Hindlimb muscle (tissue), 1 donor: Measurements from ENCODE around the gene VLDLR. TPM values are rescaled to one million over a fixed set of nuclear protein-coding genes. Genes with fewer than 3 reads are reported as not detected.

Source experiments
- DNase-seq: peaks from one replicate; pipeline ENCODE4 v3.0.0-alpha.2; 2013
- polyA plus RNA-seq: library from polyadenylated mRNA; unstranded; fragments of 120-200 nt; gene quantifications from one replicate; pipeline ENCODE4 v1.2.1, GENCODE V29; 2013; ENCODE audit not compliant: insufficient read length

The VLDLR gene
- polyA plus RNA-seq = 23.2 TPM

DNA sequence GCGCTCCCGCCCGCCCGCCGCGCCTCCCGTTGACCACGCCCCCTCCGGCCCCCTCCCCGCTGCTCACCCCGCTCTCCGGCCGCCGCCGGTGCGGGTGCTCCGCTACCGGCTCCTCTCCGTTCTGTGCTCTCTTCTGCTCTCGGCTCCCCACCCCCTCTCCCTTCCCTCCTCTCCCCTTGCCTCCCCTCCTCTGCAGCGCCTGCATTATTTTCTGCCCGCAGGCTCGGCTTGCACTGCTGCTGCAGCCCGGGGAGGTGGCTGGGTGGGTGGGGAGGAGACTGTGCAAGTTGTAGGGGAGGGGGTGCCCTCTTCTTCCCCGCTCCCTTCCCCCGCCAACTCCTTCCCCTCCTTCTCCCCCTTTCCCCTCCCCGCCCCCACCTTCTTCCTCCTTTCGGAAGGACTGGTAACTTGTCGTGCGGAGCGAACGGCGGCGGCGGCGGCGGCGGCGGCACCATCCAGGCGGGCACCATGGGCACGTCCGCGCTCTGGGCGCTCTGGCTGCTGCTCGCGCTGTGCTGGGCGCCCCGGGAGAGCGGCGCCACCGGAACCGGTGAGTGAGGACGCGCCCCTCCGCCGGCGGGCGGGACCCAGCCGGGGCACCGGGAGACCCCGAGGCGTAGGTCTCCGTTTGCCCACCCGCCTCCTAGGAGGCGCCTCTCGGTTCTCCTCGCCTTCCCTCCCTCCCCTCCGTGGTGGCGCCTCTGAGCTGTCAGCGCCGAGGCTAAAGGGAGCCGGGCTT, at the start of gene VLDLR:
TSS of gene VLDLR (plus strand) at position 66 of the 739 bp plus-strand sequence. CDS start at position 469, 403 bp downstream.
- peak; percentile 79 for DNase-seq

DNA sequence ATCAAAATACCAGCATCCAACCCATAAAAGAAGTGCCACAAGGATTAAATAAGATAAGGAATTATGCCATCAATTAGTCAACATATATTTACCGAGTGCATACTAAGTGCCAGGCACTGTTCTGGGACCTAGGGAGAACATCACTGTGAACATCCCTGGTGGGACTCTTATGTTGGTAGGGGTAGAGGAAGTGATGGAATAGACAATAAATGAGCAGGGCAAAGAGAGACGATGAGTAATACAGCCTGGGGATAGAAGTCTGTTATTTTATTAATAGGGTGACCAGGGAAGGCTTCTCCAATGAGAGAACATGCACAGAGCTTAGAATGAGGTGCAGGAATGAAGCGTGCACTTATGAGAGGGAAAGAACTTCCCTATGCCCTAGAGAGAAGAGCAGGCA, 47.4 kb upstream of the VLDLR start:
- DNase-seq = no peak

DNA sequence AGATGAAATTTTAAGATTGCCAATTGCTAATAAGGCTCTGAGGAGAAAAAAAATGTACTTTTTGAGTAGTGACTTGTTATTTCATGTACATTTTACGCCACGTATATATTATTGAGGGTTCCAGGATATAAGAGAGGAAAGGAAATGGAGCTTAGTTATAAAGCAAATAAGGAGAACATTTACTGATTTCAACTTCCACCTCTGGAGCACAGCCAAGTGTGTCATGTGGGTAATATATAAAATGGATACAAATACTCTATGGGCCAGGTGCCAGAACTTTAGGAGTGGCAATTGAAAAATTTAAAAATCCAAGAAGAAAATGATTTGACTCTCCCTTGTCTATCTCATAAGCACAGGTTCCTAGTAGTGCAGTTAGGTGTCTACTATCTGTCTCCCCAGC, 45.0 kb upstream of the VLDLR start:
- no peak for DNase-seq

DNA sequence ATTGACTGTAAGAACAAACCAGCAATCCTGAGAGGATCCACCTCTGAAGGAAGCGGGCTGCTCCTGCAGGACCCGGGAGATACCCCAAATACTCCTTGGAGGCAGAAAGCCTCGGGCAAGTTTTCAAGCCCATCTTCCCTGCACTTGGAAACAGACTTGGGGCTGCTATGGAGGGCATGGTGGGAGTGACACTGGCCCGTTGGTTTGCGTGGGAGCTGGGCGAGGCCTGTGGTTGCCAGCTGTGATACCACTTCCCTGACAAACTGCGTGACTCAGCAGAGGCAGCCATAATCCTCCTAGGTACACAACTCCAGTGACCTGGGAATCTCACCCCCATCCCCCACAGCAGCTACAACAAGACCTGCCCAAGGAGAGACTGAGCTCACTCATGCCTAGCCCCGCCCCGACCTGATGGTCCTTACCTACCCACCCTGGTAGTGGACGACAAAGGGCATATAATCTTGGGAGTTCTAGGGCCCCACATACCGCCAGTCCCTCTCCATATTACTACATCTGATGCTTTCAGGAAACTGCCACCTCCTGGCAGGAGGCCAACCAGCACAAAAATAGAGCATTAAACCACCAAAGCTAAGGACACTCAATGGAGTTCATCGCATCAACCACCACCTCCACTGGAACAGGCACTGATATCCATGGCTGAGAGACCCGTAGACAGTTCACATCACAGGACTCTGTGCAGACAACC, 38.1 kb upstream of the VLDLR start:
- no peak for DNase-seq

DNA sequence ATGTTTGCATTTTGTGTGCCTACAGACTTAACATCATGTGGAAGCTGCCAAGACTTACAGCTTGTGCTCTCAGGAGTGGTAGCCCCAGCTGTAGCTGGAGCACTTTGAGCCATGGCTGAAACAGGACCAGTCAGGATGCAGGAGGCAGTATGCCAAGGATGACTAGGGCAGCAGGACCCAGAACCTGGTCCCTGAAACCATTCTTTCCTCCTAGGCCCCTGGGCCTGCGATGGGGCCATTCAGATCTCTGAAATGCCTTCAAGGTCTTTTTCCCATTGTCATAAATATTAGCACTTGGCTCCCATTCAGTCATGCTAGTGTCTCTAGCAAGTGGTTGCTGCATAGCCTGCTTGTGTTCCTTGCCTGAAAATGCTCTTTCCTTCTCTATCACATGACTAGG, 29.6 kb upstream of the VLDLR start:
- no peak for DNase-seq

DNA sequence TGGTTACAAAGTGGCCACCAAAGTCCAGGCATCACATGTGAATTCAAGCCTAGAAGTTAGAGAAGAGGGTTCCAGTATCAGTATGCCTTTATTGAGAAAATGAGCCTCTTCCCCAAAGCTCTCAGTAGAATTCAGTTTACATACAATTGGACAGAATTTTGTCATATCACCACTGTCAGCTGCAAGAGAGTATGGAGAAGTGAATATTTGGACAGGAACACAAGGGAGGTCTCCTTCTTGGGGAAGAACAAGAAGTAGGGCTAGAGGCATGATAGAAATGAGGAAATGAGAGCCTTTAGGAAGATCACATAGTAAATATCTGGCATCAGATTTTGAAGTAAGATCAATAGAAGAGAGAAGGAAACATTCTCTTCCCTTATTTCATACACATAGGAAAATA, 27.8 kb upstream of the VLDLR start:
- no peak for DNase-seq

DNA sequence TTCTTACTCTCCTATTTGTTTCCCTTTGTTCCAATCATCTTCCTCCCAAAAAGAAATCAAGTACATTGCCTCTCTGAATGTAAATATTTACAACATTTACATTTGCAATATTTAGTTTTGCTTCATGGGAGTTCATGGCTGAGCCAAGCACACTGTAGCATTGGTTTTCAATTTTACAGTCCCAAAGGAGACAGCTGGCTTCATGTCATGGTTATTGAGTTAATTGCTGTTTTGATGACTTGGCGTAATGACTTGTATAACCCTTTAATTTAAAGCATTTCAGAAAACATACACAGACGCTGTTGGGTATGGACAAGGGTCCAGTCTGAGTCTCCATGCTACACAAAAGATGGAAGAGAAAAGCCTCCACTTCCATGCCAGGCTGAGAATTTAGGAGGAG, 25.6 kb upstream of the VLDLR start:
- DNase-seq = no peak

DNA sequence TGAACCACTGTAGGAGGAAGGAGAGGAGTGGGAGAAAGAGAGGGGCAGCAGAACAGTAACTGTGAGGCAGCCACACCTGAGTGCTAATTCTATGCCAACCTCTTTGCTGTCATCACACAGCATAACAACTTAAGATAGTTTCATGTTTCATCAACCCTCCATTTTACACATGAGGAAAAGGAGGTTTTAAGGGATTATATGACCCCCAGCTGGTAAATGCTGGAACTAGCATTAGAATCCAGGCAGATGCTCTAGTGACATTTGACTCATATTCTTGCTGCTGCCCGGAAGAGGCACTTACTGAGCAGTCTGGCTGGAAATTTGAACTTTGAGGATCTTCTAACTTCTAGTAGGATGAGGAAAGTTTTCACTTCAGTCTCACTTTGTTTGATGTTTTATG, 24.1 kb upstream of the VLDLR start:
- DNase-seq = no peak

DNA sequence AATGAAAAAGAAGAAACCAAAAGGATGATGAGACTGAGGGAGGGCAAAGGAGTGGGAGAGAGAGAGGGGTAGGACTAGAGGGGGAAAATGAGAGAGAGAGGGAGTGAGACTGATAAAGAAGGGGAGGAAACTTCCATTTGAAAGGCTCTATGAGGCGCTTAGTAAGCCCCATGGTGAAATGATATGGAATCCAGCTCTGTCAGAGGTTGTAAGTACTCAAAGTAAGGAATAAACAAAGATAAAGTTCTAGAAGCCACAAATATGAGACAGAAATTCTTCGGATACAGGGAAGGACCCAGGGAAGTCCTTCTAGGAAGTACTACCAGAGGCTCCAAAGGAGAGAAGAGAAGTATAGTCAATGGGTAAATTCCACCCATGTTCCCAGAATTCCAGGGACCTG, 21.7 kb upstream of the VLDLR start:
- no peak for DNase-seq

DNA sequence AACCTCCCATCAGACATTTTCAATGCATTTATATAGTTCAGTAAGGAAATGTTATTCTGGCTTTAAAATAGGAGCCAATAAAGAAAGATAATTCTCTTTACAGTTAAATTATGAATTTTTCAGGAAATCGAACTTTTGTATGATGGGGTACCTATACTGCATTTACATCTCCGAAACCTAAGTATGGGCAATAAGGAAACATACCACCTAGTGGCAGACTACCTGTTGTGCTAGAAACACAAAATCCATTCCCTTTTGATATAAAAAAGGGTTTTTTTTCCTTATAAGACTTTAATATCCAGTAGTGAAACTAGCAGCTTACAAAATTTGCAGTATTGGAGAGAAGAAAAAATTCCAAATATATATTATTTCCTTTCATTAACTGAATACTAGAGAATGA, 21.3 kb upstream of the VLDLR start:
- DNase-seq = no peak

DNA sequence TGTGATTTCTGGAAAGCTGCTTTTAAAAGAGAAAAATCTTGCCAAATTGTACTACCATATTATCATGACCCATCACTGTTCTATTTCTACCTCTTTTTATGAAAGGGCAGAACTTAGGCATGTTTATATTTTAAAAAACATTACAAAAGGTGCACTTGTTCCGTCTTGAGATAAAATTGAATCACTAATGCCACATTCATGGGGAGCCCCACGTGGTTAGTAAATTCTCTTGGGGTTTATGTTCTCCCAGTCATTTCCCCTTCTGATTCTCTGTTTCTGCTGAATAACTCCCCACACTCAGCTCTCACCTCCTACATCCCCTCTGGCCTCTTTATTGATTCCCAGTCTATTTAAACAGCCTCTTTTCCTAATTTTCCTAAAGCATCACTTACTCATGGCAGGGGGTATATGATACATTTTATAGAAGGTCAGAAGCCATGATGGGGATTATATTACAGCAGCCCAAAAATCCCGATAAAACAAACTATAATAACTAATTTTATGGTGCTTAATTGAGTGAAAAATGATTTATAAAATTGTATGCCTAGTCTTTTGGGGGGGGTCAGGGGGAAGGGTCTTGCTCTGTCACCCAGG, 19.7 kb upstream of the VLDLR start:
- DNase-seq = no peak

DNA sequence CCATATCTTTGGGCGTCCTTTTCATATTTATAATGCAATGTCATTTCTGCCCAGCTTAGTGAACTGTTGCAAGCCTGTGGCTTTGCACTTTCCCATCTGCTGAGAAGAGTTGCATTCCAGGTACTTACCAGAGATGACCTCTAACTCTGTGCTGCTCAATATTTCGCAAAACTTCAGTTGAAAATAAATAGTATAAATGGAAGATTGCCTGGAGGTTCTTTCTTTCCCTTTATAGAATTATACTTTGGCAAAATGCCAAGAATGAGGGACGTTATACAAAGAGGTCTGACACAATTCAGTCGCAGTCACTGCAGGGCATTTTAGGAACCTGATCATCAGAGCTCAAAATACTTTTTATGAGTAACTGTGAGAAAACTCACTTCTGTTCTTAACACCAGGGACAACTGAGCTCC, 18.9 kb upstream of the VLDLR start:
- no peak for DNase-seq

DNA sequence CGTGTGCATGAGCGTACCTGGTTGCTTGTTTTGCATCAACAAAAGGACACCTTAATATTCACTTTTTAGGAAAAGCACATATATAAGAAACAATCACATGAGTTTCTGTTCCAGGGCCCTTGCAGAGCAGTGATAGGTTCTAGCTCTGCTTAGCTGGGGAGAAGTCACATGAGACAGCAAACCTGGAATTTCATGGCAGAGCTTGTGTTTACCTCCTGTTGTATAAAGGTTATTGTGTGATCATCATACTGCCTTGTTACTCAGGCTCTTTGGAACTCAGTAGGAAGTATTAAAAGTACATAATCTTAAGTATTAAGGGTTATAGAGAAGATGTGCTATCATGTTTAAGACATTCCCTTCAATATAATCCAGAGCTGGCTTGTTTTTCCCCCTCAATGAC, 18.0 kb upstream of the VLDLR start:
- no peak for DNase-seq

DNA sequence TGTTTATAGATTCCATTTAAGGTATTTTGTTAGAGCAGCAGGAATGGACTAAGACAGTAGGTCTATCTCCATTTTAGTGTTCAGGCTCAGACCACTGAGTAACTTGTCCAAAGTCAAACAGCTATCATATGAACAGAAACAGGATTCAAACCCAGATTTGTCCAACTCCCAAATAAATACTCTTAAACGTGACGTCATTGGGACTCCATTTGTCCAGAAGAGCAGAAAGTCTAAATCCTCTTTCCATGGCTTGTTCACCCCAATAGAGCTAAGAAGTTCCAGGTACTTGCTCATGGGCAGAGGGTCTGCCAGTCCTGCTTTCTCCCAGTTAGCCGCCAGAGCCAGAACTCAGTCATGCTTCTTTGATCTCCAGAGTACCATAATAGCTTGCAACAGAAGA, 16.3 kb upstream of the VLDLR start:
- no peak for DNase-seq

DNA sequence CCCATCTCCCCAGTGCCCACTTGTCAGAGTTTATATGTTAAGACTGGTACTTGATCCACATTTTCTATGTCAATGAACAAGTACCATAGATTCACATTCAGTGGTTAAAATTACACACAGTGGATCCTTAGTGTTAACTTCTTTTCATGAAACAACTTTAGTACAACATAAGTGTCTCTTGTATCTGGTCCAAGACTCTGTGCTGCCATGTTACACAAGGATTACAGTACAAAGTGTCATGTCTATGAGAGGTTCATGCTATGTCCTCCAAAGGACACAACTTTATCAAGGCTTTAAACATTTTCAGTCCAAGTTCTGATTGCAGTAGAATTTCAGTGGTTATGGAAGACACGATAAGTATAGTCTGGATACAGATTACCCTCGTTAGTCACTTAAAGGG, 13.3 kb upstream of the VLDLR start:
- no peak for DNase-seq

DNA sequence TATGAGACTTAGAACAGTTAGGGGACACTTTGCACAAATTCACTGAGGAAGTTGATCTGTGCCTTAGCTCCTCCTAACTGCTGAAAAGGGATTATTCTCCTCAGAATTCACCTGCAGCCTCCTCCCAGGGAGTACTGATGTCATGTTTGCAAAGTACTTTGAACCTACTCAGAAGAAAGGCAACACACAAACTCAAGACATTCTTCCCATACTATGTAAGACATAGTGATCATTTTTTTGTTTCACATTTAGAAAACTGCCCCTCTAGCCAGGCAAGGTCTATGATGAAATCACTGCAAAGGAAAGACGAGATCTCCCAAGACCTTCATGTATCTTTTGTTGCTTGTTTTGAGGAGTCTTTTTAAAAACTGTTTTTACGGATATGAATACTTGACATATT, 10.6 kb upstream of the VLDLR start:
- DNase-seq = no peak

DNA sequence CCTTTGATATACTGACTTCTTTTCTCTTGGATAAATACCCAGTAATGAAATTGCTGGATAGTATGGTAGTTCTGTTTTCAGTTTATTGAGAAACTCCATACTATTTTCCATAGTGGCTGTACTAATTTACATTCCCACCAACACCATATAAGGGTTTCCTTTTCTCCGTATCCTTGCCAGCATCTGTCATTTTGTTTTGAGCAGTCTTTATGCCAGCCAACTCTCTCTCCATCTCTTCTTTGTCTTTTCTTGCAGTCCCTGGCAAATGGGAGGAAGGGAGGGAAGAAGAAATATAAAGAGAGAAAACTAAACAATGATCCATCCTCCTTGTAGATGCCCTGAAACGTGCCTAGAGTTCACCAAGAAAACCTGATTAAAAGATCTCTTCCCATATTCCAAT, 9.6 kb upstream of the VLDLR start:
- no peak for DNase-seq

DNA sequence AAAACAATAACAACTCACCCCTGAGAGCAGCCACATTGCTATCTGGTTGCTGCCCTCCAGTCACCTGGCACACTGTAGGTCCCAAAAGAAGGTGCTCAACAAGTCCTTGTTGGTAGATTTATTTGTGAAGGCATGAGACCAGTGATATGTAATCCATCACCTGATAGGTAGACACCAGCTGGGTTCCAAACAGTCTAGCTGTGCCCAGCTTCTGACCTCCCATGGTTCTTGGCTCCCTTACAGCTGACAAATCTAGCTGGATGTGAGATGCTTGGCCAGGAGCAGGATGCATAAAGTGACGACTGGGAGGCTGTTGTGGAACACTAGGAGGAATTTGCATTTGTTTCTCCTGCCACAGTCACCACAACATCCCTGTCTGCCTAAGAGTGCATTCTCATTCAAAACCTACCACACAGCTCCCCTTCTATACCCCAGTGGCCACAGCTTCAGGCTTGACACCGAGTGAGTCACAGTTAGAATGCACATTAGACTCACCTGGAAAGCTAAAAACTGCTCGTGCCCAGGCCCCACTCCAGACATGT, 7.8 kb upstream of the VLDLR start:
- DNase-seq = no peak

DNA sequence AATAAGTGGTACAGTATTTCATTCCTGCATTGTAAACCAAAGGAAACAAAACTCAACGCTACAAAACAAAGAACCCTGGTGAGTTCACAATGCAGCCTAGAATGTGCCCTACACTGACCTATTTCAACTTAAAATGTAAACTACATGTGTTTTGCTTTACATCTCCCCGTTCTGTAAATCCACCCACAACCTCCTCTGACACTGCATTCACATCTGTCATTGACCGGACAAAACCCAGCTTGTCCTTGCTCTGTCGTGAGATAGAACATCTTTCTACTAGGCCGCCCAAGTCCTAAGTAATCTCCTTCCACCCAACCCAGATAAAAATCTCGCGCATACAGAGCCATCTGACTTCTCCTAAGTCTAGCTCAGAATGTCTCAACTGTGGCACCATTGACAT, 6.1 kb upstream of the VLDLR start:
- DNase-seq = no peak

DNA sequence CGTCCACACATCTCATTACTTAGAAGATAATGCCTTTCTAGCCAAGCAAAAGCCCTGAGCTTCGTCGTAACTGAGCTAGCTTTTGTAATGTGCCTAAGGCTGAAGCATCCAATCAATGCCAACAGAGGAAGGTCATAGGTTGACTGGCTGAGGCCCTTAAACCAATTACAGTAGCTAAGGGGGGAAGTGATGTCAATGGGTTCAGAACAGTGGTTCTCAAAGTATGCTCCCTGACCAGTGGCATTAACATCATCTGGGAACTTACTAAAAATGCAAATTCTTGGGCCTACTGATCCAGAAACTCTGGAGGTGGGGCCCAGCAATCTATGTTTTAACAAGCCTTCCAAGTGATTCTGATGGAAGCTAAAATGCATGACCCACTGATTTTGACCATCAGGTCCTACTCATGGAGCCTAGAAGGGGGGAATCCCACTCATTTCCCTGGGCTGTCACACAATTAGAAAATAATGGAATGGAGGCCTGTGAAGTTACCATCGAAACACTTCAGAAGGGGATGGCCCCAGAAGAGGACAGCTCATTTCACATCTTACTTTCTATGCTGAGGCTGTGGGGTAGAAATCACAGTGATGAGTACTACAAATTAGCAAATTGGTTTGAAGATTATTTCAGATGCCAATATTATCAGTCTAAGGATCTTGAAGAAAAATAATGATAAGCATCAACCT, 4.8 kb upstream of the VLDLR start:
- no peak for DNase-seq

DNA sequence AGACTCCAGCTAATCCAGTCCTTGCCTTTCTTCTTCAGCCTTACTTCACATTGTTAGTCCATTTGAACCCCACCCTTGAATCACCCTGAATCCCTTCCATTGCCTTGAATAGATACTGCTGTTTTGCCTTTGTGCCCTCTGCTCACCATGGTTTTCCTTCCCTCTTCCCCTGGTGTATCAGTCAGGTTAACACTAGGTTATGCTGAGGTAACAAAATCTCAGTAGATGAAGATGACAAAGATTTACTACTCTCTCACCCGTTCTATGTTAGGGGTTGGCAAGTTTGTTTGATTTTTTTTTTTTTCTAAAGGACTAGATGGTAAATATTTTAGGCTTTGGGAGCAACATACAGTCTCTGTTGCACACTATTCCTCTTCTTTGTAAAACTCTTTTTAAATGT, 3.3 kb upstream of the VLDLR start:
- no peak for DNase-seq

DNA sequence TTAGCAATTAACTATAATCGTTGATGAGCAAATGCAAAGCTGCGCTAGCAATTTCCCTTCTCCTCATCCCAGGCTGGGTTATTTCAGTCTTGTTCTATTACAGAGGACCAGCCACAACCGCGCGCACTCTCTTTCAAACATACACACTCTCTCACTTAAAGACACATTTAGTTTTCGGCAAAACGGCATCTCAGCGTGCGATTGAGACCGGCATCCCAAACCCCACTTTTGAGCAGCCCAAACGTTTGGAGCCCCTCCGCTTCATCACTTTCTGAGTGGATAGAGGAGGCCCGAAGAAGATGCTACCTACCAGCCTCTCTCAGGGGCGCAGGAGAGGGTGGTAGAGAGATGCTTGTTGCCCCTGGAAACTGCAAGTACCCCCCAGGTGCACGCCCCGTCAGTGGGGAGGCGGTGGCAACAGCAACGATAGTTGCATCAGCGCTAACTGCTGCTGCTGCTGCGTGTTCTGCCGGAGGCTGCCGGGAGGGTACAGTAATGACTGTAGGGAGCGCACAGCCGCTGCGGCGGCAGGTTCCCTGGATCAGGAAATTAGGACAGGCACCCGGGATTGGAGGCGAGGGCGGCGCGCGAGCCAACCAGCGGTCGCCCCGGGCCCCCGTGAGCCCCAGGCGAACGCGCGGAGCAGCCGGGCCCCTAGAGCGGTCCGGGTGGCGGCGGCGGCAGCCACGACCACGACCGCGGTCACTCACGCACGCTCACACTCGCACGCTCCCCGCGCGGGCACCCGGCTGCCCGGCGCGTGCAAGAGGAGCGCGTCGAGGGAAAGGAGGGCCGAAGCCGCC, 467 bp upstream of the VLDLR start:
- peak; percentile 78 for DNase-seq
